Gastrocnemius medialis (tissue), 4 donors: ENCODE data around the gene TFDP1. TPM values are rescaled to one million over a fixed set of nuclear protein-coding genes. Genes with fewer than 3 reads are reported as not detected.
A peak's percentile ranks its signal among the peaks of the same experiment; 100 is the strongest.

Experiments
- ATAC-seq, 2 donors: fragments of 150-250 bp; one replicate each; pipeline ENCODE4 v1.9.1; 2016
- DNase-seq, 2 donors: peaks; one replicate each; pipeline ENCODE4 v3.0.0-alpha.2; 2019
- H3K27ac ChIP-seq, 4 donors: fragments of 200-600 bp; sonication (generic); 1 replicate in 1 of 4; 2 replicates in 3 of 4; pipeline ENCODE4 v1.5.1; 2016 to 2018; ENCODE audit warnings: mild to moderate bottlenecking in 2 of 4, moderate library complexity in 1 of 4
- H3K27me3 ChIP-seq, 3 donors: fragments of 200-600 bp; sonication (generic) in 2 of 3; 1 replicate in 1 of 3; 2 replicates in 2 of 3; pipeline versions ENCODE4 v1.5.1 to v1.6.0; 2016 to 2019; ENCODE audit warnings: mild to moderate bottlenecking in 1 of 3, moderate library complexity in 1 of 3
- H3K36me3 ChIP-seq, 2 donors: fragments of 200-600 bp; sonication (generic) in 1 of 2; one replicate each; pipeline ENCODE4 v1.5.1; 2017 to 2018
- H3K4me1 ChIP-seq, 2 donors: fragments of 200-600 bp; sonication (generic) in 1 of 2; one replicate each; pipeline ENCODE4 v1.5.1; 2016 to 2017; ENCODE audit warnings: mild to moderate bottlenecking in 2 of 2
- H3K4me3 ChIP-seq, 4 donors: fragments of 200-600 bp; sonication (generic) in 3 of 4; 1 replicate in 1 of 4; 2 replicates in 3 of 4; pipeline ENCODE4 v1.5.1; 2016 to 2019; ENCODE audit warnings: mild to moderate bottlenecking in 2 of 4
- H3K9me3 ChIP-seq, 3 donors: fragments of 200-600 bp; sonication (generic) in 2 of 3; 1 replicate in 1 of 3; 2 replicates in 2 of 3; pipeline ENCODE4 v1.5.1; 2016 to 2019
- CTCF ChIP-seq, 5 experiments: fragments of 450-650 bp in 3 of 5; fragments of 200-600 bp in 2 of 5; sonication (generic) in 2 of 5; IDR thresholded peaks in 4 of 5; conservative IDR thresholded peaks in 1 of 5; 1 replicate in 4 of 5; 2 replicates in 1 of 5; pipeline ENCODE4 v1.5.1; 2016 to 2019; ENCODE audit warnings: antibody characterized with exemption in 5 of 5, mild to moderate bottlenecking in 3 of 5, moderate library complexity in 3 of 5
- POLR2A ChIP-seq, 2 donors: fragments of 450-650 bp; IDR thresholded peaks; one replicate each; pipeline ENCODE4 v1.6.1; 2017; ENCODE audit warnings: antibody characterized with exemption in 2 of 2, mild to moderate bottlenecking in 2 of 2, moderate library complexity in 2 of 2
- in situ Hi-C, 4 donors: fragments of 200-750 bp; cut with MboI; loops; one replicate each; pipeline versions ENCODE4 v1.15.0 to v1.8.0; 2017; ENCODE audit warnings: low sequenced_read_pairs in 4 of 4
- intact Hi-C: fragments of 100-400 bp; cut with DNase I; formaldehyde crosslinking; loops from one replicate; pipeline ENCODE4 v1.15.1; 2023; ENCODE audit warnings: low total_unique reads
- total RNA-seq, 4 donors: library from RNA; depleted of rRNA; stranded (reverse); fragments of >200 nt; gene quantifications; one replicate each; pipeline versions ENCODE4 v1.1.0 to v1.2.3, GENCODE V29; 2016

Gene TFDP1
- total RNA-seq, 4 donors from 2014 or later, result 14.9 to 35.4 (median 29.1) TPM

- DNase-seq (peak in 1 of 2 donors; percentile 6), ATAC-seq (no peak)
- H3K27me3 ChIP-seq, result peaks cover 8 to 19% (median 17%) of the 10 kb centered on the region in 3 donors
These were observed 83.4 kb downstream of the TFDP1 start for GRCh38 chr13:113667771-113668490.

GRCh38 chr13:113668491-113668971 is 84.0 kb downstream of the TFDP1 start:
- ATAC-seq (no peak), DNase-seq (peak in 1 of 2 donors; percentile 8)
- in situ Hi-C loops (no loop called here), intact Hi-C loops (no loop called here)
- H3K27ac ChIP-seq, result no peak overlapping the region
- no peaks in the 10 kb centered on the region for H3K9me3 ChIP-seq
- H3K27me3 ChIP-seq, result peaks cover 8 to 19% (median 17%) of the 10 kb centered on the region in 3 donors
- no peak for TF ChIP-seq POLR2A (IDR thresholded peaks at IDR 0.05)
- no peak for TF ChIP-seq CTCF (IDR thresholded peaks at IDR 0.05 in 4 of 5, conservative IDR thresholded peaks at IDR 0.05 in 1 of 5)
- H3K36me3 ChIP-seq, result no peaks in the 10 kb centered on the region
- H3K4me1 ChIP-seq, result no peaks in the 10 kb centered on the region
- no peak overlapping the region for H3K4me3 ChIP-seq

More at GRCh38 chr13:113667771-113668490, 83.4 kb downstream of the TFDP1 start:
- Histone ChIP-seq H3K36me3 (no peaks in the 10 kb centered on the region), H3K4me1 (no peaks in the 10 kb centered on the region), H3K4me3 (no peak overlapping the region), H3K9me3 (no peaks in the 10 kb centered on the region), H3K27ac (no peak overlapping the region)
- TF ChIP-seq POLR2A (IDR thresholded peaks at IDR 0.05) (no peak), CTCF (IDR thresholded peaks at IDR 0.05 in 4 of 5, conservative IDR thresholded peaks at IDR 0.05 in 1 of 5) (no peak)
- in situ Hi-C loops, result no loop called here
- intact Hi-C loops, result no loop called here

GRCh38 chr13:113669231-113669754 is 84.7 kb downstream of the TFDP1 start:
- H3K27me3 ChIP-seq, result peaks cover 8 to 19% (median 16%) of the 10 kb centered on the region in 3 donors
- H3K36me3 ChIP-seq, result no peaks in the 10 kb centered on the region
- no peak overlapping the region for H3K4me3 ChIP-seq
- no peak for ATAC-seq
- intact Hi-C loops, result no loop called here
- no peak overlapping the region for H3K27ac ChIP-seq
- DNase-seq, result no peak
- TF ChIP-seq POLR2A (IDR thresholded peaks at IDR 0.05) (no peak), CTCF (IDR thresholded peaks at IDR 0.05 in 4 of 5, conservative IDR thresholded peaks at IDR 0.05 in 1 of 5) (no peak)
- in situ Hi-C loops, result no loop called here
- no peaks in the 10 kb centered on the region for H3K9me3 ChIP-seq
- no peaks in the 10 kb centered on the region for H3K4me1 ChIP-seq

DNA sequence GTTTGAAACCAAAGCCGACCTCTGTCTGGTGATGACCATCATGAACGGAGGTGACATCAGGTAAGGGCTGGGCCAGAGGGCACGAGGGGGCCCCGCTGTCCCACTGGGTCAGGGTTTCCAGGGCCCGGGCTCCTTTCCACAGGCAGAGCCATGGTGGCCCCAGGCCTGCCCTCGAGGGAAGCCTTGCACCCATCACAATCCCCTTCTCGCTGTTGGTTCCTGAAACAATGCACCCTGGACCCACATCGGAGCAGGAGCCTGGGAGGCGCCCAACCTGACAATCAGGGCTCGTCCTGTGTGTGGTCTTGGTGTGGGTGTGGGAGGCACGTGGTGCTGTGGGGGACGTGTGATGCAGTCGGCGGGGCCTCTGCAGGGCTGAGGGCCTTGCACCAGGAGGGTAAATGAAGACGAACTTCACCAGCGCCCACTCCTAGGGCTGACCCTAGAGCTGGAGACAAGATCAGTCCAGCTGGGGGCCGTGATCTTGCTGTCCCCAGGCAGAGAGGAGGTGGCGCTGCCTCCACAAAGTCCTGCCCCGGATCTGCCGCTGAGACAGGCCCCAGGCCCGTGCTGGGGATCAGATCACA is 85.3 kb downstream of the TFDP1 start:
- Histone ChIP-seq H3K27me3 (peaks cover 8 to 15% (median 10%) of the 10 kb centered on the region in 3 donors), H3K4me3 (no peak overlapping the region), H3K9me3 (no peaks in the 10 kb centered on the region), H3K36me3 (no peaks in the 10 kb centered on the region), H3K27ac (no peak overlapping the region), H3K4me1 (no peaks in the 10 kb centered on the region)
- peak in 1 of 2 donors; percentile 7 for DNase-seq
- TF ChIP-seq CTCF (IDR thresholded peaks at IDR 0.05 in 4 of 5, conservative IDR thresholded peaks at IDR 0.05 in 1 of 5) (no peak), POLR2A (IDR thresholded peaks at IDR 0.05) (no peak)
- no peak for ATAC-seq
- in situ Hi-C loops, result no loop called here
- intact Hi-C loops, result no loop called here
